CD1c-positive myeloid dendritic cell (primary cell): ENCODE results near the gene LINC01488.

Experiments used
- DNase-seq: peaks from one replicate; pipeline ENCODE4 v3.0.0-alpha.2; 2016; ENCODE audit errors: extremely low spot score

The LINC01488 gene

DNA sequence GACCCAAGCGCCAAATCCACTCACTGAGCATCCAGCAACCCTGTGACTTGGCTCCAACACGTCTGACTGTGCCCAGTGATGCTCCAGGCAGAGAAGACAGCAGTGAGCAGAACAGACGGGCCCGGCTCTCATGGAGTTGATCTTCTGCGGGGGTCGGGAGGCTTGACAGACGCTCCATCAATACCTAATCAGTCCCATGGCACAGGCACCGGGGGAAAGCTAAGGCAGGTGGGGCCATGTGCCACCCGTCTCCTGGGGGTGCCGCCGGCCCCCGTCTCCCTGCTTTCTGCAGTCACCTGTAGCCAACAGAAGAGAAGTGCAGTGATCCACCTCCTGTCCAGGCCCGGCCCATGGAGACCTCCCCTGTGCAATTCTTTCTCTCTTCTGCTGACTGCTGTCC is 47.5 kb downstream of the LINC01488 start:
- no peak for DNase-seq

DNA sequence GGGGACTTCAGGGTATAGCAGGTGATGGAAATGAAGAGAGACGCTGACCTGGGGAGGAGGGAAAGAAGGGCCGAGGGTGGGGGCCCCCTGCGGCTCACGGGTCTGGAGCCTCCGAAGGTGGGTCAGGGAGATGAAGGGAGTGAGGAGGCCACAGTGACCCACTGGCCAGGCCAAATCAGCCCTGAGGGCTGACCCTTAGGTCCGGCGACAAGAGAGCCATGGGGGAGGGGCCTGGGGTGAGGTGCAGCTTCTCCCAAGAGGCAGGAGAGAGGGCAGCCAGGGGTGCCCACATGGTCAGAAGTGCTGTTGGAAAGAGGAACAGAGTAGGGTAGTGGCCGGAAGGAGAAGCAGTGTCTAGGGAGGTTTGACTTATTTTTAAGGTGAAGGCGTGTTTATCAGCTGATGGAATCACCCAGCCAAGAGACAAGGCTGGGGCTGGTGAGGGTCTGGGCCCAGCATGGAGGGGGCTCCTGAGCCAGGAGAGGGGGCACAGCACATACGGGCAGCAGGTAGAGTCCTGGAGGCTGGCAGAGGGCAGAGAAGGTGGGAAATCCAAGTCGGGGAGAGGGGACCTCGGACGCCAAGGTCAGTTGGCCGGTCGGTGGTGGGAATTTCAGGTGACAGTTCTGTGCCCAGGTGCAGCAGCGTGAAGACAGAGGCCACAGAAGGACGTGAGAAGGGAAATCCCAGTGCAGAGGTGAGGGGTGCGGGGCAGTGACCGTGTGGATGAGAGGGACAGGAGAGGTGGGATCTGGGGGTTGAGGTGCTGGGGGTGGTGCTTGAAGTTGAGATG is 49.0 kb downstream of the LINC01488 start:
- DNase-seq = peak; percentile 32

GRCh38 chr11:69531071-69531716 is 49.7 kb downstream of the LINC01488 start:
- no peak for DNase-seq

DNA sequence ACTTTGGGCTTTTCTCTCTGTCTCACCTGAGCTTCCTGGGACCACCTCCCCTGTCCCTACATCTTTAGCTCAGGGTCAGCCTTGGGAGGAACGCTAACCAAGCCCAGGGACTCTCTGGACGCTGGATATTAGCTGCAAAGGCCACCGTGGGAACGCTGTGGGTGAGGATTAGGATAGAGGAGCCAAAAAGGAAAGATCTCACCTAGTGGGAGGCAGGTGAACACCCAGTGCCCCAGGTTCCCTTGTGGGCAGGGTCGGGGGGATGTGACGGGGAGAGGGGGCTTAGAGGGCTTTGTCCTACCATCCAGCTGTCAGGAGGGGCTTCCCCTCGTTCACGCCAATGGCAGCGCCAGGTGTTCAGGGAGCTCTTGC is 50.2 kb downstream of the LINC01488 start:
- no peak for DNase-seq

- no peak for DNase-seq
Measured at GRCh38 chr11:69533296-69534165, 52.1 kb downstream of the LINC01488 start.

- no peak for DNase-seq
Measured at GRCh38 chr11:69534166-69534530, 52.7 kb downstream of the LINC01488 start.

DNA sequence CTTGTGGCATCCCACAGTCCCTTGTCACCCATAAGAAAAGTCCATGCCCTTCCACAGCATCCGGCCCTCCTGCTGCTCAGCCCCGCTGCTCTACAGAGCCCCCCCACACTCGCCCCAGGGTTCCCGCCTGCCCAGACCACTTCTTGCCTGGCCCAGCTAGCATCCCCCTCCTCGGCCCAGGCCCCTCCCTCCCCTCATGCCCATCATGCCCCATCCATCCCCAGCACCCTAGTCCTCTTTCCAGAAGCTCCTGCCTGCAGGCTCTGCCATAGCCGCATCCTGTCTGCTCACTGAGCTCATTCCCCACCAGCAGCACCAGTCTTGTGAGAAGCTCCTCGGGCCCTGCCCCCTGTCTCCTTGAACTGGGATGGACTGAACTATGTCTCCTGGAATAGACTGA is 54.4 kb downstream of the LINC01488 start:
- DNase-seq = no peak

GRCh38 chr11:69536406-69536805 is 54.9 kb downstream of the LINC01488 start:
- DNase-seq = no peak

GRCh38 chr11:69537126-69537525 is 55.7 kb downstream of the LINC01488 start:
- no peak for DNase-seq

DNA sequence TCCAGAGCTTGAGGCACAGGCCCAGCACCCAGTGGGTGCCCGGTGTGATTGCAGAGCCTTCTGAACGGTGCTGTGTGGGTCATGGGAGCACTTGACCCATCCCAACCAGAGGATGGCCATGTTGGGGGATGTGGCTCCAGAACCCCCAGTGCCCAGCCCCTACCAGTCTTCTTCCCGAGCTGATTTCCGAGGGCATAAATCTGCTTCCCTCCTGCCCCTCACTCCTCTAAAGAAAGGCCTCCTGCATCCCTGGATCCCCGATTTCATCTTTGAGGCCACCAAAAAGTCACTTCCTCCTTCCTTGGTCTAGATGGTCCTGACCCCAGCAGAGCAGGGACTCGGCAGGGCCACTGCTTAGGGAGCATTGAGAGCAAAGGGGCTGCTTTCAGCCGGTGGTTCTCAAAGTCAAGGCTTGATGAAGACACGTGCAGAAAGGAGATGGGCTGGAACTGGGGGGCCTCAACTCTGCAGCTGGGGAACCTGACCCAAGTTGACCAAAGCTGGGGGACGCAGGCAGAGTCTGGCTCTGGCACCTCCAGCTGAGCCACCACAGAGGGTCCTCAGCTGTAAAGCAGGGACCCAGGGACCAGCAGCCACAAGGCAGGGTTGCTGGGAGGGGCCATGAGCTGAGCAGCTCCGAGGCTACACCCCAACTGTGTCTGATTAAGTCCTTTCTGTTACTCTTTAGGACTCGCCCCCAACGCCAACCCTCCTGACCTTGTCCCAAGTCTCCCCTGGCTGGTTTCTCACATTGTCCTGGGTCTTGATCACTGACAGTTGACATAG is 56.6 kb downstream of the LINC01488 start:
- DNase-seq = no peak

GRCh38 chr11:69538854-69539253 is 57.4 kb downstream of the LINC01488 start:
- peak; percentile 10 for DNase-seq

DNA sequence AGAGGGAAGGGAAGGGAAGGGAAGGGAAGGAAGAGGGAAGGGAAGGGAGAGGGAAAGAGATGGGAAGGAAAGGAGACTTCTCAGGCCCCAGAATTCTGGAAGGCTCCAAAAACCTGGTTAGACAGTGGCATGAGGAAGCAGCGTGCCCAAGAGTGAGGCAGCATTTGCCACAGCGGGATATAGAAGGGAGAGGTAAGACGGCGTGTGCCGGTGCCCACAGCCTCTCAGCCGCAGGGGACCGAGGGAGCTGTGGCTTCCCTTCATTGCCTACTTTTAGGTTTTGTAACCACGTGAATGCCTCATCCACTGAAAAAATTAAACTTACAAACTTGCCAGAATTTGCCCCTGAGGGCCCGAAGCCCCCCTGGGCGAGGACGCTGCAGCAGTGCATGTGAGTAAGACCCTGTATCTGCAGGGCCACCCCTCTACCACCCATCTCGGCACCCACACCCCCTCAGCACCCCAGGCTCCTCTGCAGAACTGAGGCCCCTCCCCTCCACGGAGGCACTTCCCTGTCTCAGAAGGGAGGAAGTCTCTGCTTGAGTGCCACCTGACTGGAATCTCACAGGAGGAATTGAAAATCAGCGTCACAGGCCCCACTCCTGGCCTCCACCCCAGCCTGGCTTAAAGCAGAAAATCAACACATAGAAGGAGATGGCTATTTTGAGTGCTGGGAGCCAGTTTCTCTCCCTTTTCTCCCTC is 58.1 kb downstream of the LINC01488 start:
- DNase-seq = peak; percentile 85

DNA sequence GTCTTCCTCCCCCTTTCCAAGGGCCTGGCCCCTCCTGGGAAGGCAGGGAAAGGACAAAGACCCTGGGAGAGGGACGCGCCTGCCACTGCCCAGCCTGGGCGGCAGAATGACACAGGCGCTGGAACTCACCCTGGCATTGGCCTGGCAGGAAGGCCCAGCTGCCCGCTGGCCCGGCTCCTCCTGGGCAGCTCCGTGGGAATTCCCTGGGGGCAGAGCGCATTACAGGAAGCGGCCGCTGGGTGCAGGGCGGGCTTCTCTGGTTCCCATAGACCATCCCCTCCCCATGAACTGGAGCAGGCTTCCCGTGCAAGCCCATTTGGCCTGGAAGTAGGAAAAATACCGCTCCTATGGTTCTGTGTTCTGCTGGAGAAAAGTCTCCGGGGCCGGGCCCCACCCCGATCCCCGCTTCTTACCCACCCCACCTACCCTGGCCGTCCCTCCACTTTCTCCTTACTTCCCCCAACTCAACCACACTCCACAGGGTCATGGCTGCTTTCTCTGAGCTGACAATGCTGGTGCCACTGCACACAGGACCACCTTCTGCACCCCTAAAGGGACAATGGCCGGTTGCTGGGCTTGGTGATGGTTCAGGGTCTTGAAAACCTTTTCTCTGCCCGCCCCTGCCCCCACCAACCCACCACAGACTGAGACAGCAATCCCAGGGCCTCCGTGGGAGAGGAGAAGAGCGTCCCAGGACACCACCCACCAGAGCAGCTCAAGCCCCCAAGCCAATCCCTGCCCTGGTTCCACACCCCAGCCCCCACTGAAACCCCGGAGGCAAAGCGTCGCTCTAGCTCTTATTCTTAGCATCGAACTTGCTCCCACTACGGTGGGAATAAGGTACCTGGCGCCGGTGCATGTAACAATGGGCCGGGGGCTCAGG is 58.9 kb downstream of the LINC01488 start:
- DNase-seq = peak; percentile 26

DNA sequence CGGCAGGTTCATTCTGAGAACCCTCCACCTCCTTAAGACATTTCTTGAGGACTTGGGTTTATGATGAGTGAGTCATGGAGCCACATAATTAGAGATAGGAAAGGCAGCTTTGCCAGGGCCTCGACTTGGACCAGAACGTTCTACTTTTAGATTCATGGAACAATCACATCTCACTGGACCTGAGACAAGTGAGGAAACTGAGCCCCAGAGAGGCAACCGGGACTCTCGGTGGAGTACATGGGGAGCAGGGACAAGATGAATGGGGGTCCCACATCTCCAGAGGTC is 59.5 kb downstream of the LINC01488 start:
- no peak for DNase-seq

DNA sequence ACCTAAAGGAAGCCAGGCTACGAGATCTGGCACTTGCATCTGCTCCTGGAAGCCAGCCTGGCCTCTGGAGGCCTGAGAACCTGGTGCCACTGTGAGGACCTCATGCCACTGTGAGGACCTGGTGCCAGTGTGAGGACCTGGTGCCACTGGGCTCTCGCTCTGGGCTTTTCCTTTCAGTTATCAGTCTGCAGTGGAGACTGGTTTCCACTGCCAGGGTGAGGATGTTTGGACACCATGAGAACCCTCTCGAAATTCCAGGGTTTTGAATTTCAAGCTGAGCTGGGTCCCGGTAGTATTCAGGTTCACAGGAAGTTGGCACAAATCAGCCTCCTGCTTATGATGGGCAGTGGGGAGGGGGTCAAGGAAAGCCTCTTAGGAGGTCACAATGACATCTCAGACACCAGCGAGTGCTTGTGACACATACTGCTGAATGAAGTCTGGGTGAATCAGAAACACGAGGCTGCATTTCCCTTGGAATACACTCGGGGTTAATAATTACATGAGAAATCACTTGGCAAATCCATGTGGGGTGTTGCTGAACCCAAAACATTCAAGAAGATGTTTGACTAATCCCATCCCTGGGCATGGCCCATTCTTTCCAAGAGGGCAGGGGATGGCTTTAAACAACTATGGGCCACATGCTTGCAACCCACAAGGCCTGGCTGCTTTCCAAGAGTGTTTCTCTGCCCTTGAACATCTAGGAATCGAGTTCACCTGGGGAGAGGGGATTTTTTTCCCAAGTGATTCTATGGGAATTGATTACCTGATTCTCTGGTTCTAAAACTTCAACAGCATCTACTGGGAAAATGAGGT is 60.2 kb downstream of the LINC01488 start:
- no peak for DNase-seq

DNA sequence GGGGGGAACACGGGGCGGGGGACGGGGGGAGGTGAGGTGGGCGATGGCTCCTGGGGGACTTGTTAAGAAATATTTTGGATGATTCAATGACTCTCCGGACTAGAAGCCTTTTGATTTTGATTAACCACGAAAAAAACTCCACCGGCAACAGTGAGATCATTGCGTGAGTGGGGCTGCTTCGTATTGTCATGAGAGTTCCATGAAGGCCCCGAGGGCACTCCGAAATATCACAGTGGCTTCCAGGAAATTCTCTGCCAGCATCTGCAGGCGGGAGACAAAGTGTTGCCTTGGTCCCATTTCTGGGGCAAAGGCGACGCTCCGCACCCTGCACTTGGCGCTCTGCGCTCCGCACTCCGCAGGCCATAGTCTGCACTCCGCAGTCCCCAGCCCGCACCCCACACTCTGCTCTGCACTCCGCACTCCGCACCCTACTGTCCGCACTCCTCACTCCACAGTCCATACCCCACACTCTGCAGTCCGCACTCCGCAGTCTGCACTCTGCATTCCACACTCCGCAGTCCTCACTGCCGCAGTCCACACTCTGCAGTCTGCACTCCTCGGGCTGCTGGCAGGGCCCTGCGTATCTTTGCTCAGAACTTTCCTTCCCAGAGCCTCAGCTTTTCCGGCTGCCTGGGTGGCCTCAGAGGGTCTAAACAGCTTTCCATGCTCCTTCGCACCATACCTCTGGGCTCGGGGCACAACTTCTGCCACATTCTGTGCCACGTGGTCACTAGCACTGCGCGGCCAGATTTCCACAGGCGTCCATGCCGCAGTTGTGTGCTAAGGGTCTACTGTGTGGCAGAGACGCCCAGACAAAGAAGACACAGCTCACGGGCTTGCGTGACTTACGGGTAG is 61.1 kb downstream of the LINC01488 start:
- DNase-seq = no peak
